G401.6 (cell line): ENCODE data around the gene ANAPC4.

Experiments used
- FAIRE-seq: peaks from 2 replicates; lab custom pipeline; 2012; peaks lifted over from hg19 to GRCh38; lab: Jason Lieb, UNC

Gene ANAPC4

GRCh38 chr4:25439918-25440477 is 62.9 kb downstream of the ANAPC4 start:
- peak; percentile 58 for FAIRE-seq

- FAIRE-seq, result no peak
Measured at GRCh38 chr4:25440478-25441030, 63.5 kb downstream of the ANAPC4 start.

DNA sequence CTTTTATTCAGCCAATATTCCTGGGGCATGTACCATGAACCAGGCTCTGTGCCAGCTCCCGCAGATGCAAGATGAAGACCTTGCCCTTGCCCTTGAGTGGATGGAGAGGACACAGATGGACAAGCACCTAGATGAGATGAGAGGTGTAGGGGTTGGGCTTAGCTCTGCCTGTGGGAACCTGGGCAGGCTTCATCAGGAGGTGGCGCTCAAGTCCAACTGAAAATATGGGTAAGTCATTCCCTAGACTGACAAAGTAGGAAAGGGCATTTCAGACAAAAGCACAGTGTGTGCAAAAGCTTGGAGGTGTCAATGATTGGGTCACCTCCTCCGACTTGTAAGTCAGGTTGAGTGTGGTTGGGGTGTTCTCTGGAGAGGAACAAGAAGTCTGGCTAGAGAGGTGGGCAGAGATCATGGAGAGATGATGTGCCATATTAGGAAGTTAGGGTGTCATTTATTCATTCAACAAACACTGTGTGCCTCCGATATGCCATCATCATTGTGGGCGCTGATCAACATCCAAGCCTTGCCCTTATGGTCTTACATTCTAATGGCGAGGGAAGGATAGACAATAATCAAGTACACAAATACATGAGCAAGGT is 64.6 kb downstream of the ANAPC4 start:
- FAIRE-seq, result no peak

- FAIRE-seq, result no peak
Measured at GRCh38 chr4:25442863-25443307, 65.8 kb downstream of the ANAPC4 start.

GRCh38 chr4:25443851-25444250 is 66.8 kb downstream of the ANAPC4 start:
- no peak for FAIRE-seq

DNA sequence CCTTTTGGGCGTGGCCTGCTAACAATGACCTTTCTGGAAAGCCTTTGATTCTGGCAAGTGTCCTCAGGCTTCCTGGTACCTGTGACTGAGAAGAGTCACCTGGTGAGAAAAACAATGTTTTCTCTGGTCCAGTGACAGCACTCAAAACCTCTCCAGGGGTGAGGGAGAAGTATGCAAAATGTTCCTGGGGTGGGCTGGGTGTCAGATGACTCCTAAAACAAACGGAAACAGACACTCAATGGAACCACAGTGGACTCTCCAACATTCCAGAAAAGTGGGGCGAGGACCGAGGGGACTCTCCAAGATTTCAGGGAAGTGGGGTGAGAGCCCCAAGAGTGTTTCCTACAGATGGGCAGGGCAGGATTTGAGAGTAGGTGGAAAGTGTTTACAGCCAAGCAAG is 69.5 kb downstream of the ANAPC4 start:
- FAIRE-seq, result no peak

GRCh38 chr4:25448379-25449109 is 71.5 kb downstream of the ANAPC4 start:
- FAIRE-seq, result no peak

GRCh38 chr4:25449270-25449669 is 72.2 kb downstream of the ANAPC4 start:
- no peak for FAIRE-seq

DNA sequence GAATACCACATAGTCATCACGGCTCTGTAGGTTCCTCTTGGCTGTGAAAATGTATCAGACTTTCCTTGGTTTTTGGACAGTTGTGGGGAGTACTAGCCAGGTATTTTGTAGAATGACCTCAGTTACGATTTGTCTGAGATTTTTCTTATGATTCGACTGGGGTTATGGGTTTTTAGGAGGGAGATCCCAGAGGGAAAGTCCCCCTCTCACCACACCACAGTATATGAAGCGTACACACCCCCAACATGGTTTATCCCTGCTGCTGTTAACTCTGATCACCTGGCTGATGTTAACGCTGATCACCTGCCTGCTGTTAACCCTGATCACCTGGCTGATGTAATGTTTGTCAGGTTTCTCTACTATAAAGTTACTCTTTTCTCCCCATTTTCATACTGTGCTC is 72.6 kb downstream of the ANAPC4 start:
- FAIRE-seq, result no peak

- no peak for FAIRE-seq
Measured at GRCh38 chr4:25450491-25450901, 73.4 kb downstream of the ANAPC4 start.

DNA sequence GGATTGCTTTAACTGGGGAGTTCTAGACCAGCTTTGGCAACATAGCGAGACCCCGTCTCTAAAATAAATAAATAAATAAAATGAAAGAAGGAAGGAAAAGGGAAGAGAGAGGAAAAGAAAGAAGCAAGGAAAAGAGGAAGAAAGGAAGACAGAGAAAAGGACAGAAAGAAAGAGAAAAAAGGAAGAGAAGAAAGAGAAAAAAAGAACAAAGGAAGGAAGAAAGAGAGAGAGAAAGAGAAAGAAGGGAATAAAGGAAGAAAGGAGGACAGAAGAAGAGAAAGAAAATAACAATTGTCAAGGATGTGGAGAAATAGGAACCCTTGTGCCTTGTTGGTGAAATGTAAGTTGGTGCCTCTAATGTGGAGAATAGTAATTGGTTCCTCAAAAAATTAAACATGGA is 74.6 kb downstream of the ANAPC4 start:
- FAIRE-seq, result no peak

- FAIRE-seq, result no peak
Measured at GRCh38 chr4:25452081-25452480, 75.0 kb downstream of the ANAPC4 start.

GRCh38 chr4:25454476-25454875 is 77.4 kb downstream of the ANAPC4 start:
- no peak for FAIRE-seq

- no peak for FAIRE-seq
Measured at GRCh38 chr4:25457053-25457715, 80.1 kb downstream of the ANAPC4 start.

DNA sequence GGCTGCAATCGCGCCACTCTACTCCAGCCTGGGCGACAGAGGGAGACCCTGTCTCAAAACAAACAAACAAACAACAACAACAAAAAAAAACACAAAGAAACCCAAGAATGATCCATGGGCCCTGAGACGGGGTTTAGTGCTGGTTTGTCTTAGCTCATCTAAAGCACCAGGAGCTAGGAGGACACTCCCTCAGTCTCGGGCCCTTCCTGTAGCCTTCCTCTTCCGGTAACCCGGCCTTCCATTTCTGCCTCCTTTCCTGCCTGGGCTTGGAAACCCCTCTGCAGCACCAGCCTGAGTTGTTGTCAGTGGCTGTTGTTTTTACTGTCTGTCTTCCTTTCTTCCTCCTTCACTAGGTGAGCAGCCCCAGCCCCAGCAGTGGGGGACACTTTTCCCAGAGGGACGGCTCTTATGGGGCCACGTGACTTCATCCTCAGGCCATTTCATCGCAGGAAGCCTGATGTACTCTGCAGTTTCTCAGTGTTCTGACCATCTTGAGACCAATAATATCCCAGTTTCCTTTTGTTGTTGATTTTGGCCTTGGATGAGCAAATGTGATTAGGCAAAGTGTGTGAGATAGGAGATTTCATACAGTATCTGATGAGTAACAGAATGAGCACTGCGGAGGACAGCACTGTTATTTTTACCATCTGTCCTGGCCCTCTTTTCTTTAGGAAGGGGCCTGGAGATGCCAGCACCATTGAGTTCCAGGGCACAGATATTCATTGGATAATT is 90.1 kb downstream of the ANAPC4 start:
- no peak for FAIRE-seq

- no peak for FAIRE-seq
Measured at GRCh38 chr4:25467843-25468242, 90.8 kb downstream of the ANAPC4 start.
